CD1c-positive myeloid dendritic cell (primary cell): Measurements from ENCODE around the gene PRRX1.

ENCODE experiments used
- DNase-seq: peaks from one replicate; pipeline ENCODE4 v3.0.0-alpha.2; 2016; ENCODE audit errors: extremely low spot score

PRRX1 gene

GRCh38 chr1:170664828-170665612 lies 1.1 kb downstream of the PRRX1 start:
- no peak for DNase-seq

- DNase-seq, result no peak
Observed at GRCh38 chr1:170665629-170666028, 1.7 kb downstream of the PRRX1 start.

GRCh38 chr1:170666541-170667254 lies 2.8 kb downstream of the PRRX1 start:
- DNase-seq, result no peak

- no peak for DNase-seq
Observed at GRCh38 chr1:170668209-170669106, 4.5 kb downstream of the PRRX1 start.

- DNase-seq, result no peak
Observed at GRCh38 chr1:170669107-170669445, 5.1 kb downstream of the PRRX1 start.

- DNase-seq, result no peak
Observed at GRCh38 chr1:170669586-170670530, 5.9 kb downstream of the PRRX1 start.

GRCh38 chr1:170670802-170671628 lies 7.1 kb downstream of the PRRX1 start:
- no peak for DNase-seq

GRCh38 chr1:170671629-170671963 lies 7.7 kb downstream of the PRRX1 start:
- no peak for DNase-seq

- DNase-seq, result no peak
Observed at GRCh38 chr1:170672316-170672715, 8.4 kb downstream of the PRRX1 start.

- DNase-seq, result no peak
Observed at GRCh38 chr1:170674239-170674638, 10.3 kb downstream of the PRRX1 start.

- DNase-seq, result no peak
Observed at GRCh38 chr1:170674986-170675385, 11.1 kb downstream of the PRRX1 start.

GRCh38 chr1:170675865-170676264 lies 11.9 kb downstream of the PRRX1 start:
- DNase-seq, result no peak

GRCh38 chr1:170676628-170677027 lies 12.7 kb downstream of the PRRX1 start:
- no peak for DNase-seq

- no peak for DNase-seq
Observed at GRCh38 chr1:170678027-170678600, 14.2 kb downstream of the PRRX1 start.

- DNase-seq, result no peak
Observed at GRCh38 chr1:170680428-170680827, 16.5 kb downstream of the PRRX1 start.

- no peak for DNase-seq
Observed at GRCh38 chr1:170682169-170682568, 18.2 kb downstream of the PRRX1 start.

GRCh38 chr1:170682809-170683208 lies 18.9 kb downstream of the PRRX1 start:
- no peak for DNase-seq

- DNase-seq, result no peak
Observed at GRCh38 chr1:170685166-170685565, 21.2 kb downstream of the PRRX1 start.

GRCh38 chr1:170686291-170686690 lies 22.4 kb downstream of the PRRX1 start:
- no peak for DNase-seq

GRCh38 chr1:170687621-170688020 lies 23.7 kb downstream of the PRRX1 start:
- DNase-seq, result no peak
